A673 (cell line): ENCODE measurements around the gene TMEM217. TPM values are rescaled to one million over a fixed set of nuclear protein-coding genes. Genes with fewer than 3 reads are reported as not detected.
A peak's percentile ranks its signal among the peaks of the same experiment; 100 is the strongest.

Experiments used
- BruUV-seq: library from RNA; stranded (reverse); fragments of 400-500 nt; replicated peaks from 2 replicates; lab custom pipeline; 2021; lab: Mats Ljungman, UMichigan
- CTCF ChIA-PET: fragments of 300-600 bp; sonication (Branson Sonifier 250); formaldehyde crosslinking; loops from one replicate; lab custom pipeline; 2022; ENCODE audit warnings: antibody characterized with exemption; lab: Charles Lee
- POLR2A ChIA-PET: fragments of 300-600 bp; sonication (Branson Sonifier 250); formaldehyde crosslinking; loops from one replicate; lab custom pipeline; 2022; ENCODE audit warnings: antibody characterized with exemption; ENCODE audit not compliant: low non-redundant PET; lab: Charles Lee
- DNase-seq: peaks from one replicate; pipeline ENCODE4 v3.0.0-alpha.2; 2015; ENCODE audit warnings: low spot score
- H3K27ac ChIP-seq: fragments of 200-600 bp; sonication (generic); 2 replicates; pipeline ENCODE4 v1.5.1; 2016; ENCODE audit warnings: mixed run types, low read depth, mild to moderate bottlenecking, mixed read lengths, antibody characterized with exemption, low read length; ENCODE audit not compliant: poor library complexity, severe bottlenecking
- H3K27me3 ChIP-seq: fragments of 200-600 bp; sonication (generic); replicated peaks from 2 replicates; pipeline ENCODE4 v1.6.1; 2017; ENCODE audit warnings: mixed run types, low read depth, mild to moderate bottlenecking, mixed read lengths, antibody characterized with exemption, low read length; ENCODE audit not compliant: insufficient read depth, poor library complexity
- H3K36me3 ChIP-seq: fragments of 200-600 bp; sonication (generic); 2 replicates; pipeline ENCODE4 v1.6.1; 2016; ENCODE audit warnings: mixed run types, mild to moderate bottlenecking, mixed read lengths, antibody characterized with exemption, low read length; ENCODE audit not compliant: insufficient read depth, poor library complexity, severe bottlenecking
- H3K4me1 ChIP-seq: fragments of 200-600 bp; sonication (generic); 2 replicates; pipeline ENCODE4 v1.6.1; 2017; ENCODE audit warnings: mixed run types, mild to moderate bottlenecking, mixed read lengths, antibody characterized with exemption, low read length; ENCODE audit not compliant: insufficient read depth, poor library complexity, severe bottlenecking
- H3K4me3 ChIP-seq: fragments of 200-600 bp; sonication (generic); 2 replicates; pipeline ENCODE4 v1.5.1; 2016; ENCODE audit warnings: low read depth, mixed run types, mild to moderate bottlenecking, mixed read lengths, low read length; ENCODE audit not compliant: poor library complexity, severe bottlenecking
- H3K9me3 ChIP-seq: fragments of 200-600 bp; sonication (generic); 2 replicates; pipeline ENCODE4 v1.6.1; 2016; ENCODE audit warnings: mixed run types, low read depth, mild to moderate bottlenecking, mixed read lengths, antibody characterized with exemption, low read length; ENCODE audit not compliant: poor library complexity, severe bottlenecking
- CTCF ChIP-seq: fragments of 300-800, 200-600 bp; sonication (generic); conservative IDR thresholded peaks from 2 replicates; pipeline ENCODE4 v1.5.1; 2017; ENCODE audit warnings: low read depth, mild to moderate bottlenecking, antibody characterized with exemption, low read length, moderate library complexity, mixed read lengths
- EZH2 ChIP-seq: fragments of 200-600 bp; sonication (generic); IDR thresholded peaks from 2 replicates; pipeline ENCODE4 v1.6.1; 2017; ENCODE audit warnings: borderline replicate concordance, low read depth, mild to moderate bottlenecking, mixed read lengths, antibody characterized with exemption, low read length; ENCODE audit not compliant: poor library complexity, severe bottlenecking
- intact Hi-C: fragments of 100-400 bp; cut with micrococcal nuclease; formaldehyde crosslinking; loops from one replicate; pipeline ENCODE4 v1.10.0; 2022; ENCODE audit not compliant: unreplicated experiment
- total RNA-seq: library from RNA; stranded (reverse); gene quantifications from 2 replicates; pipeline ENCODE4 v1.2.3, GENCODE V29; 2021

TMEM217 gene
- total RNA-seq, 1 experiment from 2014 or later, result 0.37 TPM

DNA sequence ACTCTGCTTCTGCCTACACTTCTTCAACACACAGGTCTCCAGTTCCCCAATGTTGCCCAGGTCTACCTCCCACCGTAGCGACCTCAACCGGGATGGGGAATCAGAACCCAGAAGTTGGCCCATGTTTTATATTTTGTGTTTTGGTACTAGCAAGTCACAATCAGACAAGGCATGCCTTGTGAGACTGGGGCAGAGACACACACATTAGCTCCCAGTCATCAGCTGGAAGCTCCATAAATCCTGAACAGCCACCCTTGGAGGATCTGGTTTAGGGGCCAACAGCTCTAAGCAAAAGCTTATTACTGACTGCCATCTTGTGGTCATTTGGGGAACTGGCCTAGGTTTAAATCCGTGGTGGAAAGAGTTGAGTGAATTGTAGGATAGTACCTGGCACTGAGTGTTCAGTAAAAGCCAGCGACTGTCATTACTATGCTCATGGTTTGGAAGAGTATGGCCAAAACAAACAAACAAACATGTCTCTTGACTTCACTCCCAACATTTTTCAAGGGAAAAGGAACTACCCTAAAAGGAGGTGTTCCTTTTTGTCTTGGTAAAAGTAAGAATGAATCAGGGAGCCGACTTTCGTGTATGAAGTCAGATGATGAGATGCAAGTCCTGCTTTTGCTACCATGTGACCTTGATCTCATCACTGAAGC is 47.5 kb downstream of the TMEM217 start:
- Histone ChIP-seq H3K27ac (no peak overlapping the region), H3K36me3 (no peaks in the 10 kb centered on the region), H3K4me1 (no peaks in the 10 kb centered on the region), H3K27me3 (no peaks in the 10 kb centered on the region), H3K9me3 (no peaks in the 10 kb centered on the region), H3K4me3 (no peak overlapping the region)
- CTCF ChIA-PET, result interaction anchor here (0.5 to 3.4 kb wide), 19 partner anchors 9 to 451 kb away, joined by 3 to 68 read pairs (median 4); partner anchors contain the start of gene PIM1
- intact Hi-C loops, result loop anchor here (1.0 to 10.0 kb wide), 3 partner anchors 192 to 444 kb away; partner anchors contain the start of gene C6orf89
- POLR2A ChIA-PET, result interaction anchor here (0.5 kb wide), 2 partner anchors 35 to 616 kb away, joined by 3 to 5 read pairs; no protein-coding TSS in a partner anchor
- peak; percentile 87 for DNase-seq
- peak; percentile 91 for TF ChIP-seq CTCF
- TF ChIP-seq EZH2, result no peak
- no TSS peak for BruUV-seq

- ChIA-PET CTCF (interaction anchor here (0.5 to 3.4 kb wide), 18 partner anchors 8 to 450 kb away, joined by 3 to 68 read pairs (median 4); partner anchors contain the start of gene PIM1), POLR2A (interaction anchor here (0.5 kb wide), 2 partner anchors 34 to 615 kb away, joined by 3 to 5 read pairs; no protein-coding TSS in a partner anchor)
- no peak overlapping the region for H3K27ac ChIP-seq
- TF ChIP-seq CTCF, result no peak
- no peak for TF ChIP-seq EZH2
- no TSS peak for BruUV-seq
- intact Hi-C loops, result loop anchor here (1.0 to 10.0 kb wide), 4 partner anchors 158 to 443 kb away; partner anchors contain the start of gene C6orf89
- no peak overlapping the region for H3K4me3 ChIP-seq
- H3K9me3 ChIP-seq, result no peaks in the 10 kb centered on the region
- no peaks in the 10 kb centered on the region for H3K36me3 ChIP-seq
- H3K27me3 ChIP-seq, result no peaks in the 10 kb centered on the region
- no peaks in the 10 kb centered on the region for H3K4me1 ChIP-seq
- no peak for DNase-seq
Observed at GRCh38 chr6:37209461-37210205, 48.3 kb downstream of the TMEM217 start.

GRCh38 chr6:37208793-37209192 is 49.2 kb downstream of the TMEM217 start:
- POLR2A ChIA-PET, result no interaction called here
- H3K9me3 ChIP-seq, result no peaks in the 10 kb centered on the region
- no peaks in the 10 kb centered on the region for H3K27me3 ChIP-seq
- CTCF ChIA-PET, result interaction anchor here (0.5 to 3.4 kb wide), 5 partner anchors 157 to 190 kb away, joined by 3 to 68 read pairs (median 5); no protein-coding TSS in a partner anchor
- no peaks in the 10 kb centered on the region for H3K4me1 ChIP-seq
- H3K36me3 ChIP-seq, result no peaks in the 10 kb centered on the region
- no peak for TF ChIP-seq EZH2
- TF ChIP-seq CTCF, result no peak
- H3K4me3 ChIP-seq, result no peak overlapping the region
- no peak overlapping the region for H3K27ac ChIP-seq
- intact Hi-C loops, result loop anchor here (1.0 kb wide), 1 partner anchor 157 kb away; no protein-coding TSS in a partner anchor
- BruUV-seq, result no TSS peak
- no peak for DNase-seq
